NCI-H128 (cell line): ENCODE measurements around the gene PRPSAP1.

Experiments used
- DNase-seq: peaks from one replicate; lab custom pipeline; 2025; ENCODE audit not compliant: unreplicated experiment; lab: John Stamatoyannopoulos, UW

PRPSAP1 gene

GRCh38 chr17:76383546-76384221, 30.0 kb upstream of the PRPSAP1 start:
- no peak for DNase-seq

- DNase-seq: no peak
Observed at GRCh38 chr17:76382803-76383545, 29.3 kb upstream of the PRPSAP1 start.

GRCh38 chr17:76382351-76382802, 28.7 kb upstream of the PRPSAP1 start:
- DNase-seq: no peak

GRCh38 chr17:76381633-76382350, 28.1 kb upstream of the PRPSAP1 start:
- DNase-seq: no peak

GRCh38 chr17:76379646-76380376, 26.1 kb upstream of the PRPSAP1 start:
- DNase-seq: no peak

- DNase-seq: no peak
Observed at GRCh38 chr17:76379275-76379641, 25.5 kb upstream of the PRPSAP1 start.

GRCh38 chr17:76378548-76379274, 25.0 kb upstream of the PRPSAP1 start:
- no peak for DNase-seq

GRCh38 chr17:76376318-76377133, 22.8 kb upstream of the PRPSAP1 start:
- DNase-seq: no peak

- DNase-seq: no peak
Observed at GRCh38 chr17:76371656-76372628, 18.2 kb upstream of the PRPSAP1 start.

- DNase-seq: no peak
Observed at GRCh38 chr17:76370261-76370993, 16.7 kb upstream of the PRPSAP1 start.

- no peak for DNase-seq
Observed at GRCh38 chr17:76369804-76370203, 16.1 kb upstream of the PRPSAP1 start.

GRCh38 chr17:76369379-76369778, 15.7 kb upstream of the PRPSAP1 start:
- DNase-seq: no peak

- no peak for DNase-seq
Observed at GRCh38 chr17:76368545-76368944, 14.8 kb upstream of the PRPSAP1 start.

- no peak for DNase-seq
Observed at GRCh38 chr17:76367642-76368041, 13.9 kb upstream of the PRPSAP1 start.

- DNase-seq: no peak
Observed at GRCh38 chr17:76366247-76366646, 12.5 kb upstream of the PRPSAP1 start.

GRCh38 chr17:76365256-76365903, 11.7 kb upstream of the PRPSAP1 start:
- no peak for DNase-seq

GRCh38 chr17:76363107-76363842, 9.6 kb upstream of the PRPSAP1 start:
- no peak for DNase-seq
